NB4 (cell line): Measurements from ENCODE around the gene MMP8.
A peak's percentile ranks its signal among the peaks of the same experiment; 100 is the strongest.

ENCODE experiments used
- DNase-seq: peaks from one replicate; pipeline ENCODE4 v3.0.0; 2010; ENCODE audit warnings: low read depth
- H3K4me3 ChIP-seq: one replicate; pipeline ENCODE4 v1.5.1; 2011; ENCODE audit warnings: mild to moderate bottlenecking, low read depth, low read length, moderate library complexity
- MYC ChIP-seq: IDR thresholded peaks from 2 replicates; pipeline ENCODE4 v1.6.1; 2011; ENCODE audit warnings: low read depth, low read length
- POLR2A ChIP-seq: IDR thresholded peaks from 2 replicates; pipeline ENCODE4 v1.6.1; 2011; ENCODE audit warnings: mild to moderate bottlenecking; ENCODE audit not compliant: insufficient read length; ENCODE audit errors: extremely low read depth
- TF ChIP-seq, protein P1 (sequence below): IDR thresholded peaks from 2 replicates; pipeline ENCODE4 v1.6.1; 2011; ENCODE audit warnings: low read depth, low read length
- TF ChIP-seq, protein P2 (sequence below): IDR thresholded peaks from one replicate; pipeline ENCODE4 v1.5.1; 2012; ENCODE audit warnings: low read depth, low read length

The MMP8 gene

DNA sequence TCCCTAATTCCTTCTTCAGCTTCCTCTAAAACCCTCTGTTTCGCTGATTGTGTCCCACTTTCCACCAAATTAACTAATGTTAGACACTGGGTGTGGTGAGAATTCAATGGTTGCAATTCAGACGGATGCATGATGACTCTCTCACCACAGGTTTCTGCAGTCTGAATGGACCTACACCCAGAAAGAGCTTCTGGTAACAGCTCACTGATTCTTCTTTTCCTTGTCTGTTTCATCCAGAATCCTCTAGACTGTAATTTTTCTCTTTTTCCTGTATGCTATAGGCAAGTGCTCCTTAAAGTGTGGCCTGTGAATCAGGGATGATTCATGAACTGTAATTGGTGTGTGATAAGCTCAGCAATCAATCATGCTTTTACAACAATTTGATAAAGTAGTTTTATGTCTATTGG, 37.6 kb upstream of the MMP8 start:
- no peak for TF ChIP-seq POLR2A
- TF ChIP-seq, protein P1, sequence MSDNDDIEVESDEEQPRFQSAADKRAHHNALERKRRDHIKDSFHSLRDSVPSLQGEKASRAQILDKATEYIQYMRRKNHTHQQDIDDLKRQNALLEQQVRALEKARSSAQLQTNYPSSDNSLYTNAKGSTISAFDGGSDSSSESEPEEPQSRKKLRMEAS, result no peak
- TF ChIP-seq, protein P2, sequence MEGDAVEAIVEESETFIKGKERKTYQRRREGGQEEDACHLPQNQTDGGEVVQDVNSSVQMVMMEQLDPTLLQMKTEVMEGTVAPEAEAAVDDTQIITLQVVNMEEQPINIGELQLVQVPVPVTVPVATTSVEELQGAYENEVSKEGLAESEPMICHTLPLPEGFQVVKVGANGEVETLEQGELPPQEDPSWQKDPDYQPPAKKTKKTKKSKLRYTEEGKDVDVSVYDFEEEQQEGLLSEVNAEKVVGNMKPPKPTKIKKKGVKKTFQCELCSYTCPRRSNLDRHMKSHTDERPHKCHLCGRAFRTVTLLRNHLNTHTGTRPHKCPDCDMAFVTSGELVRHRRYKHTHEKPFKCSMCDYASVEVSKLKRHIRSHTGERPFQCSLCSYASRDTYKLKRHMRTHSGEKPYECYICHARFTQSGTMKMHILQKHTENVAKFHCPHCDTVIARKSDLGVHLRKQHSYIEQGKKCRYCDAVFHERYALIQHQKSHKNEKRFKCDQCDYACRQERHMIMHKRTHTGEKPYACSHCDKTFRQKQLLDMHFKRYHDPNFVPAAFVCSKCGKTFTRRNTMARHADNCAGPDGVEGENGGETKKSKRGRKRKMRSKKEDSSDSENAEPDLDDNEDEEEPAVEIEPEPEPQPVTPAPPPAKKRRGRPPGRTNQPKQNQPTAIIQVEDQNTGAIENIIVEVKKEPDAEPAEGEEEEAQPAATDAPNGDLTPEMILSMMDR, result no peak
- no peak for DNase-seq
- H3K4me3 ChIP-seq, result no peak overlapping the region

DNA sequence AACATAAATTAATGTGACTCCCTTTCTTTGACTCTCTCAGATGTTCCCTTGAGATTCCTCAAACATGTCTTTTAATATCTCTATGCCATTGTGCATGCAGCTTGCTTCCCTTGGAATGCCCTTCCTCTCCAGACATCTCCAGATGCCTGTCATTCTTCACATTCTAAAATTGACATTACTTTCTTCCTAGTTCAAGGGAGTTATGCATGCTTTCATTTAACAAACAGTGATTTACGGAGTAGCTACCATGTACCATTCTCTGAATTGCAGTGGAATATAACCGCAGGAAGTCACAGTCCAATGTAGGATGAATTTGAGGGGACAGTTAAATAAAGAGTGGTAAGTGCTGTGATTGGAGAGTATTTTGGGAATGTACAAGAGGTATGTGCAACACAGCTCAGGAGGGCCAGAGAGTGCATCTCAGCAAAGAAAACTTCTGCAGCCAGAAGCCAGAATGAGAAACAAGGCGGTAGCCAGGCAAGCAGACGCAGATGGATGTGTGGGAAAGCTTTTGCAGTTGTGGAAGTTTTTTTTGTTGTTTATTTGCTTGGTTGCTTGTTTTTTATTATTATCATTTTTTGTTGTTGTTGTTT, 37.0 kb upstream of the MMP8 start:
- TF ChIP-seq POLR2A (no peak), MYC (no peak)
- TF ChIP-seq, protein P1, result no peak
- TF ChIP-seq, protein P2, result no peak
- DNase-seq, result no peak
- no peak overlapping the region for H3K4me3 ChIP-seq

DNA sequence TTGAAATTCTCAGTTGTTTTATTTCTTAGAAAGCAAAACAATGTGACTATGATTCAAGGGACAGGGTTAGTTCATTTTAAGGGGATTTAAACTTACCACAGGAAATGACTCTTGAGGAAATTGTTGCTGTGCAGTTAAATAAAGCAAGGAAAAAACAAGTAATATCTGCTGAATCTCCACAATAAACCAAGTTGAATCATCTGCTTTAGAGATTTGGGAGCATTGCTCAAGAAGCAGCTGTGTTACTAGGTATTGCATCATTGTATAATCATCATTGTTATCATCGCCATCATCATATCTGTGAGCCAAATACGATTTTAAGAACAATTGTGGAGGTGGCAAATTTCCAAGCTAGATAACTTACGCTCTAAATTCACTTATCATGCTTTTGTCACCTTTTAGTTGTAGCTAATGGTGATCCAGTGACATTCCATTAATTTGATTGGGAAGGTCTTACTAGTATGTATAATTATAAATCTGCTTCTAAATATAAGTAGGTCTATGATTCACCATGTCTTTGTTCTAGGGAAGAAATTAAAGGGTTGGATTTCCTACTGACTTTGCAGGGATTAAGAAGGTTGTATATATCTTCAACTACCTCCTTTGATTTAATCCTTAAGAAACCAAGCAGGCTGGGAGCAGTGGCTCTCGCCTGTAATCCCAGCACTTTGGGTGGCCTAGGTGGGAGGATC, 35.7 kb upstream of the MMP8 start:
- H3K4me3 ChIP-seq, result no peak overlapping the region
- DNase-seq, result peak; percentile 60
- no peak for TF ChIP-seq POLR2A
- TF ChIP-seq MYC, result no peak
- TF ChIP-seq, protein P2, result no peak
- TF ChIP-seq, protein P1, result no peak

DNA sequence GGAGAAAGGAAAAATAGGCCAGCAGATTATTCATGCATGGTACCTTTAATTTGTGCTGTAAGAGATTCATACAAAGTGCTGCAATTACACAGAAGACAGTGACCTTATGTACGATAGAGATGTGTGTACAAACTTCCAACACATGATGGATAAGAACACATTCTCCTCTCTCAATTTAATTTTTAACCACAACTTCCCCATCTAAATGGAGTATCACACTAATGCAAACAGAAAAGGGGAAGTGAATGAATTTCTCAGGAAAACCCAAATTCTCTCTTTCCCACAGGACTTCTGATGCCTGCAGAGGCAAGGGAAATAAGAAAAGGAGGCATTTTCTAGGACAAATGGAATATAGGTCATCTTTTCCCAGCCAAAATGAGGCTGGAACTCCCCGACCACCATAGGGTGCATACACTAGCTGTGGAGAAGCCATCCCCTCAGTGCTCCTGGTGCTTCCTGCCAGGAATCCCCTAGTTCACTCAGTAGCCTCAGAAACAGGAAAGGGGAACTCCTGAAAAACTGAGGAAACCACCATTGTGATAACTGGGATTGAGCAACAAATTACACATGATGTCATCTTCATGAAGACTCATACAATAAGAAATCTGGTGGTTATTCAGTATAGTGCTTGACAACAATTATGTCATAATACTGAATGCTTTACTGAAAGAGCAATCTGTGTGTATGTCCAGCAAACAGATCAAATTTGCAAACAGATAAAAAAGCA, 33.2 kb upstream of the MMP8 start:
- TF ChIP-seq, protein P2, result no peak
- TF ChIP-seq MYC (no peak), POLR2A (no peak)
- TF ChIP-seq, protein P1, result no peak
- peak; percentile 41 for DNase-seq
- no peak overlapping the region for H3K4me3 ChIP-seq

DNA sequence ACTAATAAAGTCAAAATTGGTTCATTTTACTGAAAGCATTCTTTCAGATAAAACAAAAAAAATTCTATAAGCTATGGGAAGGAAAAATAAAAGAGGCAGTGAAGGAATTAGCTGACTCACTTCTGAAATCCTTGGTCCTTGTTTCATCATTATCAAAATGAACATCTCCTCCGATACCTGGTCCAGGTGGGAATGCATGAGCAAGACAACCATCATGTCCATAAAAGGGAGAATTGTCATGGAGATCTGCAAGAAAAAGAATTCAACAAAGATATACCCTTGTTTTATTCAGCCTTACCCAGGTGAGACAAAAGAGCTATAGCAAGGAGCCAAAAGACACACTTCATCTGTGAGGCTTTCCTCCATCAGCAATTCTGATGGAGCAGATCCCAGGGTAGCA, 28.5 kb upstream of the MMP8 start:
- TF ChIP-seq POLR2A (no peak), MYC (no peak)
- TF ChIP-seq, protein P1, result no peak
- TF ChIP-seq, protein P2, result no peak
- no peak for DNase-seq
- no peak overlapping the region for H3K4me3 ChIP-seq
